GM11168 (cell line): ENCODE results near the gene ABCA2.

ENCODE experiments used
- in situ Hi-C: fragments of 300-500 bp; cut with MboI; formaldehyde crosslinking; loops from one replicate; pipeline ENCODE4 v1.12.0; 2022; ENCODE audit warnings: low sequenced_read_pairs; ENCODE audit not compliant: unreplicated experiment

The ABCA2 gene

DNA sequence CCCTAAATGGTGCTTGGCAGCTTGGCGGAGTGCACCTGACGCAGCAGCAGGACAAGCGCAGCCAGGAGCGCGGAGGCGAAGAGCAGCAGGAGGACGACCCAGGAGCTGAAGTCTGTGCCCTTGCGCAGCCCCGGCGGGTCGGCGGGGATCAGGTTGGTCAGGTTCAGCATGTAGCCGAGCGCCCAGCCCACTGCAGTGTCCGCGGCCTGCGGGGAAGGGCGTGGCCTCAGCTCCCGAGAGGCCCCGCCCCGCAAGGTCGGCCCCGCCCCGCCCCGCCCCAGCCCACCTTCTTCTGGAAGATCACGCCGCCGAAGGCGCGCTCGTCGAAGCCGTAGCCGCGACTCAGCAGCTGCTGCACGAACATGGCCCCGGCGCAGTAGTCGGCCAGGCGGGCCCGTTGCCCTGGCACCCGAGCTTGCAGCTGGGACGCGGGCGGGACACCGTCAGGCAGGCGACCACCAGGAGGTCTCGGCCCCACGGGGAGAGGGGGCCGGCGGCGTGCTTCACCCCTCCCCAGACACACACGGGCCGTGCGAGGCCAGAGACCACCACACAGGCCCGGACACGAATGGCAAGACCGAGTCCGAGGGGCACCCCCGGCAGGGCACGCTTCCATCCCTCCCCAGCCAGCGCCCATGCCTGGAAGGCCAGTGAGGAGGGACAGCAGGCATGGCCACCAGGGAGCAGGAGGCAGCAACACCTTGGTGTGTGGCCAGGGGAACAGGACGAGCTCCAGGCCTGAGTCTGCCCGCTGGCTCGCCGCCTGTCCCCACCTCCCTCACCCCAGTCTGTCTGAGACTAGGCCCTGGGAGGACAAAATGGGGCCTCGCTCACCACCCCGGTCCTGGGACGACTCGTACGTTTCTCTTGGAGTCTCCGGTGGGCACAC is 20.9 kb upstream of the ABCA2 start:
- in situ Hi-C loops, result no loop called here

DNA sequence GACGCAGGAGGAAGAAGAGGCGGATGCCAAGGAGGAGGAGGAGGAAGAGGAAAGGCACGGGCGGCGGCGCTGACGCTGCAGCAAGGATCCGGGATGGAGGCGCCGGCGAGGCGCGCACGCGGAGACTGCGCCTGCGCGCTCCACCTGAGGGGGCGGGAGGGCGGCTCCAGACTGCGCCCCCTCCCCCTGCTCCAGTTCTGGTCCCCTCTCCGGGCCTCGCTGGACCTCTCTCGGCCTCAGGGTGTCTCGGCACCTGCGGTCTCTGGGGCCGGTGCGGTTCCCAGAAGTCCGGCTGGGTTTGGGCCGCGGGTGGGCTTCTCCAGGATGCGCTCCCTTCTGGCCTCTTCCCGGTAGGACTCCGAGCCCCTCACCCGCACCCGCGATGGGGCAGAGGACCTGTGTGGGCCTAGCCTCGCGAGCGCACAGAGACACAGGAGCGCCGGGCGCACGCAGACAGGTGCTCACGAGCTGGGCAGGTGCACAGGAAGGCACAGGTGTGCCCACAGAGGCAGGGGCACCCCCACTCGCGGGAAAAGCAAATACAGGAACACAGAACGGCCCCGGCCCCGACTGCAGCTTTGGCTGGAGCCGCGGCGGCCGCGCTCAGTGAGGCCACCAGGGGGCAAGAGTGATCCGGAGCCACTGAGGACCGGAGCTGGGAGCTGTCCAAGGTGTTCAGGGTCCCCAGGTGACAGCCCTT is 18.2 kb upstream of the ABCA2 start, which contains the start of gene NPDC1:
Gene NPDC1, minus strand, starts transcription at position 90 of the 700 bp plus-strand sequence. CDS start 188 bp downstream, outside the sequence.
- in situ Hi-C loops, result no loop called here

DNA sequence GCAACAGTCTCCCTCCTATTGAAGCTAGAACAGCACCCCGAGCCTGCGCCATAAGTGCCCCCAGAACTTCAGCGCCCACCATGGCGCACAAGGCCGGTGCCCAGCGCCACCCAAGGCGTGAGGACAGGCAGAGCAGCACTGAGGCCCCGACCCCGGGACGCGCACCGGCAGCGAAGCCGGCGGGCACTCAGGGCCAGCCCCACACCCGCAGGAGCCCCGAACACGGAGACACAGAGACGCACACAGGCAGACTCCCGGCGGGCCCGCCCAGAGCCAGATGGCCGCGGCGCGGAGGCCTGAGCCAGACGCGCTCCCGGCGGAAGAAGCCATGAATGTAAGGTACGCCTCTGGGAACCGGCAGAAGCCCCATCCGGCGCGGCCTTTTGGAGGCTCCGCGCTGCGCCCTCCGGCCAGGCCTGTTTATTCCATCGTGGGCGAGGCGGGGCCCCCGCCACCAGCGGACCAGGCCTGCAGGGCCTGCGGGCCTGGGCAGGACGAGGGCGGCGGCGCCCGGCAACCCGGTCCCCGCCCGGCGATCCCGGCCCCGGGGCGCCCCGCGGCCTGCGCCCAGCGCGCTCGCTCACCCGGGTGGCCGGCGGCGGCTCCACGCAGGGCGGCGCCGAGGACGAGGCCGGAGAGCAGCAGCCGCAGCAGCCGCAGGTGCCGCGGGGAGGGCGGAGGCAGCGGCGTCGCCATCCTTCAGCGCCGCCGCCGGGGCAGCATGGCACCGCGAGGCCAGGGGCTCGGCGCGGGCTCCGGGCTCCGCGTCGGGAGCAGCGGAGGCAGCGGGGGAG is 17.5 kb upstream of the ABCA2 start:
- in situ Hi-C loops, result no loop called here

DNA sequence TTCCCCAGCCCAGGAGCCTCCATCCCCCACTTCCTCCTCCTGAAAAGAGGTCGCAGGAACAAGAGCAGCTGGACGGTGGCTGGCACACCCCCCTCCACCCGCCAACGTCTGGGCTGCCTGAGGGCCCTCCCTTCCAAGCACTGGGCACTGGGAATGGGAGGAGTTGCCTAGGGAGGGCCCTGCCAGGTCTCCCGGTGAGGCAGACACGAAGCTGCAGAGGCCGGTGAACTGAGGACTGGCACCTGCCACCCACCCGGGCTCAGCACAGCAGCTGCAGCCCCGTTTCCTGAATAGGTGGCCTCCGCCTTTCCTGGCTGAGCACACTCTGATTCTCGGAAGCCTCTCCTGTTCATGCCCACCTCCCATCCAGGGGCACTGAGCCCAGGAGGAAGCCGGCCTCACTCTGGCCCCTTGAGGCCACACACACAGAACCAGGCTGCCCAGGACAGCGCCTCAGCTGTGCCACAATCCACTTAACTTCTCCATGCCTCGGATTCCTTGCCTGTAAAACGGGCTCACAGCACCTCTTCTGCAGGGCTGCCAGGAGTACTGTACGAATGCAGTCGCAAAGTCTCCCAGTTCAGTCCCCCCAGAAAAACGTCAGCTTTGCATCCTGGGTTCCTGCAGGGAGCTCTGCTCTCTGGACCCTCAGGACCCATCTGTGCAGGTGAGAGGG is 16.6 kb upstream of the ABCA2 start:
- in situ Hi-C loops, result no loop called here

DNA sequence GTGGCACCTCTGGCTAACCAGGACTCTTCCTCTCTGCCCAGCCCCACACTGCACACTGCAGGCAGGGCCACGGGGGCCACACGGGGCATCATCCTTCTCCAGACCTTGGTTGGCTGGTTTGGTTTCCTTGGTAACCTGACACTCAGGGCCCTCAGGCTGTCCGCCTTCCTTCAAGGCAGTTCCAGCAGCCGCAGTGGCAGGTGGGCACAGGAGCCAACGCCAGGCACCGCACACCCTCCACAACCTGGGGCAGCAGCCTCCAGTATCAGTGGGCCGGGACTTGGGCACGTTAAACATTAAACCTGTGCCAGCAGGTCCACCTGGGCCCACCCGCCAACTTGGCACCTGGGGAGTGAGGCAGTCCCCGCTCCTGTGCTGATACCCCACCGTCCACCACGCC is 16.0 kb upstream of the ABCA2 start:
- in situ Hi-C loops, result no loop called here

DNA sequence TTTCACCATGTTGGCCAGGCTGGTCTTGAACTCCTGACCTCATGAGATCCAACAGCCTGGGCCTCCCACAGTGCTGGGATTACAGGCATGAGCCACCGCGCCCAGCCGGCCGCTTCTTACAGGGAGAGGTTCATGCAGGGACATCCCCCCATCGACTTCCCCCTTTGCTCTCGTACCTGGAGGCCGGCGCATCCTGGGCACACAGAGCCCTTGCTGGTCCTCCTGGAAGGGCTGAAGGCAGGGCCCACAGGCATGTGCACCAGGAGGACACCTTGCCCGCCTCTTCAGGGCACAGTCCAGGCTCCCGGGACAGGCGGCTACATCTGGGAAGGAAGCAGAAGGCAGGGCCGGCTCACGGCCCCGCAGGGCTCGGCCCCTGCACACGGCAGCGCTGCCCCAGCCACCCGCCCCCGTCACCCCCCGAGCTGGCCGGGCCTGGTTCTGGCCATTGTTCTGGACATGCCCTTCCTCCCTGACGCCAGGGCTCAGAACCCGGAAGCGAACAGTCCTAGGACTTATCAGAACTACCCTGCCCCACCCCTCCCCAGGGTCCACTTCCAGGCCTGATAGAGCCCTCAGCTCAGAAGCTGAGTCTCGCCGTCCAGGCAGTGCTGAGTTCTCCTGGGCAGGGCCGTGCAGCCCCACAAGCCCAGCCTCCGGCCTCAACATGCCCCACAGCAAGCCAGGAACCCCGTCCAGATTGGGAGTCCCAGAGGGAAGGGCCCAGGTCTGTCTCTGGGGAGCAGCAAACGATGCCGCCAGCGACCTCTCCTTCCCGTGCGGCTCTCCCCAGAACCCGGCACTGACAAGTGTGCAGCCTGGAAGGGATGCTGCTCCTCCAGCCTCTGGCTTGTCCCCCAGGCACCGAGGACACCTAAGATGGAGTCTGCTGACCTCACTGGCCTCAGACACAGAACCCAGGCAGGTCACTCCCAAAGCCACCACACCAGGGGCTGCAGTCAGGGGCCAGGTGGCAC is 15.0 kb upstream of the ABCA2 start:
- in situ Hi-C loops, result no loop called here

DNA sequence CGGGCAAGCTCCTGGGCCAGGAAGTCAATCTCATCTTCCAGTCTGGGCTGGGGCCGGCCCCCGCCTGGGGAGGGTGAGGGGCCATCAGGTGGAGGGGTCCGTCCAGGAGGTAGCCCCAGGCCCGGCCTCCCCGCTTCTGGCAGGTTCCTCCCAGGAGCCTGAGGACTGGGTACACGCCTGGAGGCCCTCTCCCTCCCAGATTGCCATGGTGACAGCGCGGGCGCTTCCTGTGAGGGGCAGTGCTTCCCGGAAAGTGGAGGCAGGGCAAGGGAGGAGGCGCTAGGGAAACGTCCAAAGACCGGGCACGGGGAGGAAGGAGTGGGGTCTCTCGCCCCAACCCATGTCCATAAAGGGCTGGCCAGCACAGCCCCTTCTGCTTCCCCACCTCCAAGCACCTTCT is 13.1 kb upstream of the ABCA2 start:
- in situ Hi-C loops, result no loop called here

DNA sequence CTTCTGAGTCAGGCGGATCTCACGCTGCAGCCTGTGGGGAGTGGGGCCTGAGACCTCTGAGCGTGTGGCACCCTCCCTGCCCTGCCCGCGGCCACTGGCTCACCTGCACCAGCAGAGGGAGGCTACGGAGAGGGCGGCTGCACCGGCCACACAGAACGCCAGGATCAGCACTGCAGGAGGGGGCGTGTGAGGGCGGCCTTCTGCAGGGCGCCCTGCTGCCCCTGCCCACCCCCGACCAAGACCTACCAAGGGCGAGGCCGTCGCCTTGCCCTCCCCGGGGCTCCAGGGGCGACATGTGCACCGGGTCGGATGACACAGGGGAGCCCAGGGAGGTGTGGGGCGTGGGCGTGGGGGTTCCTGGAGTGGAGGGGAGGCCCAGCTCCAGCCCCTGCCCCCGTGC is 12.5 kb upstream of the ABCA2 start:
- in situ Hi-C loops, result no loop called here

DNA sequence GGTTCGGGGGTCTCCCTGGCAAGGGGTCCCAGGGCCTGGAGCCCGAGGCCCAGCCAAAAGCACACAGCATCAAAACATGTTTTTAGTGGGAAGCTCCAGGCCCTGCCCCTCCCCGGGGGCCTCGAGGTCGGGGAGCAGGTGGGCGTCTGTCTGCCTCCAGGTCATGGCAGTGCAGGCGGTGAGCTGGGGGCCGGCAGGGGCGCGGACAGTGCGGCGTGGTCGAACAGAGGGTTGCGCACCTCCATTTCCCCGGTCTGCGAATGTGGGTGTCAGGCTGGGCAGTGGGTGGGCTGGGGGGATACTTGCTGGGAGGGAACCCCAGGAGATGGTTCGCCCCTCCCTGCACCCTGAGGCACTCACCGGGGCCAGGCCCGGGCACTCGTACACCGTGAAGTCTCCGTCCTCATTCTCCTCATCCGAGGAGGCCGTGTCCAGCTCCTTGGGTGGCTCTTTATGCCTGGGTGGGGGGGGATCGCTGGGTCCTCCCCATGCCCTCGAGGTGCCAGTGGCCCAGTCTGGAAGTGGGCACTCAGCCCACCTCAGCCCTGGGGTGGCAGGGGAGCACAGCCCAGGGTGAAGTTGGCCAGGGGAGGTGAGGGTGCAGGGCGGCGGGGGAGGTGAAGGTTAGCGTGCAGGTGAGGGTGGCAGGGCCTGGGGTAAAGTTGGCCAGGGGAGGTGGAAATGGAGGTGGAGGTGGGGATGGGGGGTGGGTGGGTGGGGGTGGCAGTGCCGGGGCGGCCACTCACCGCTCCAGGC is 11.8 kb upstream of the ABCA2 start:
- in situ Hi-C loops, result loop anchor here (10.0 kb wide), 1 partner anchor 255 kb away; no protein-coding TSS in a partner anchor

DNA sequence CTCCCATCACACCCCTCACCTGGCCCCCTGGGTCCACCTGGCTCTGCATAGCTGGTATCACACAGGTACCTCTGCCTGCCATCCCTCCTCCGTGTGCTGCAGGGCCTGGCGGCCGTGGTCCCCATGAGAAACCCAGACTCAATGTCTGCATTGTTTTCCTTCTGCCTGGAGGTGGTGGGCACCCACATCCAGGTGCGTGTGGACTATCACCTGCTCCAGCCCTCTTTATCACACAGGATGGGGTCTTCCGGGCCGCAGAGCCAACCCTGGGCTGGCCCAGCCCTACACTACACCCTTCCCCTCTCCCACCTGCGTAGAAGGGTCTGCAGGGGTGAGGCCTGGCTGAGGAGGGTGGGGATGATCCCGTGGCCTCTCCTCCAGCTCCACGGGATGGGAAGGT is 10.9 kb upstream of the ABCA2 start:
- in situ Hi-C loops, result loop anchor here (10.0 kb wide), 1 partner anchor 254 kb away; no protein-coding TSS in a partner anchor

DNA sequence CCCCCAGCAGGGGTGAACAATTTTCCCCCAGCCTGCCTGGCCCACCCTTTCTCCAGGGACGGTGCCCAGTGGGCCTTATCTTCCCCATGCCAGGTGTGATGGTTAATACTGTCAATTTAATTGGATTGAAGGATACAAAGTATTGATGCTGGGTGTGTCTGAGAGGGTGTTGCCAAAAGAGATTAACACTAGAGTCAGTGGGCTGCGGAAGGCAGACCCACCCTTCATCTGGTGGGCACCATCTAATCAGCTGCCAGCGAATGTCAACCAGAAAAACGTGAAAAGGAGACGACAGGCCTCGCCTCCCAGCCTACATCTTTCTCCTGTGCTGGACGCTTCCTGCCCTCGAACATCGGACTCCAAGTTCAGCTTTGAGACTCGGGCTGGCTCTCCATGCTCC is 9.4 kb upstream of the ABCA2 start:
- in situ Hi-C loops, result loop anchor here (10.0 kb wide), 1 partner anchor 253 kb away; no protein-coding TSS in a partner anchor

DNA sequence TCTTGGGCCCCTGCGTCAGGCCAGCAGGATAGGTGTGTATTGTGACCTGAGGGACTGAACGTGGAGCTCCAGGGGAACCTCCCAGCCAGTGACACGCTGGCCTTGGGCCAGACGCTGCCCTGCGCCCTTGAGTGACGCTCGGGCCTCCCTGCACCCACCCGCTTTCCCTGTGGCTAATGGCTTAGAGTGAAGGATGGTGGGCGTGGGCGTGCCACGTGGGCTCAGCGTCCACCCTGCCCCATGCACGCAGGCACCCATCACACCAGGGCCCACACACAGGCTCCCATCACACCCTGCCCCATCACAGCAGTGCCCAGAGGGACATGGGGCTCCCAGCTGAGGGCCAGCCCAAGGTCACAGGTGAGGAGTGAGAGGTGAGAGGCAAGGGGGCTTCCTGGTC is 9.0 kb upstream of the ABCA2 start:
- in situ Hi-C loops, result loop anchor here (10.0 kb wide), 1 partner anchor 252 kb away; no protein-coding TSS in a partner anchor

DNA sequence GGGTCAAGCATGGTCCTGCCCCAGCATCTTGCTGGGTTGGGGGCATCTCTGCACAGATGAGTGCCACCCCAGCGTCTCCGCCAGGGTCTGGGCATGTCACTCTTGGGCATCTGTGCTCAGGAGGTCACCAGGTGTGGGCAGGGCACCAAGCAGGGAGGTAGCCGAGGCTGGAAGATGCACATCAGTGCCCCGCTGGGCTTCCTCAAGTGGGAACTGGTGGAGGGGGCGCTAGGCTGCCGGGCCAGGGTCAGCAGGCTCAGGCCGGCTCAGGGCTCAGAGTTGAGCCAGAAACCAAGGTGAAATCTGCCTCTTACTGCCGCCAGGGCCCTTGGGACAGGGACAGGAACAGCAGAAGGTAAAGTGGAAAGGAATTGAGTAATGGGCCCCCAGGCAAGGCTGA is 7.9 kb upstream of the ABCA2 start:
- in situ Hi-C loops, result loop anchor here (10.0 kb wide), 1 partner anchor 251 kb away; no protein-coding TSS in a partner anchor

DNA sequence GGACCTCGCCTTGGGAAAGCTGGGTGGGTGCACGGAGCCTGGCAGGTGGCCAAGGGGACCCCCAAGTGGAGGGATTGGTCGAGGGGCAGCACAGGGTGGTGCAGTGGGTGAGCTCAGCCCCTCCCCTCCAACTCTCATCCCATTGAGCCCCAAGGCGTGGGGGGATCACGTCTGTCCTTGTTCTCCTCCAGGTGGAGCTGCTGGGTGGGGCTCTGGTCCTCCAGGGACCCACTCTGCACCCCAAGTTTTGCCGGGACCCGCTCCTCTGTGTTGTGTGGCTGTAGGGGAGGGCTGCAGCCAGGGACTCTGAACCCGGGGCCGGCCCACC is 7.4 kb upstream of the ABCA2 start:
- in situ Hi-C loops, result loop anchor here (10.0 kb wide), 1 partner anchor 251 kb away; no protein-coding TSS in a partner anchor

DNA sequence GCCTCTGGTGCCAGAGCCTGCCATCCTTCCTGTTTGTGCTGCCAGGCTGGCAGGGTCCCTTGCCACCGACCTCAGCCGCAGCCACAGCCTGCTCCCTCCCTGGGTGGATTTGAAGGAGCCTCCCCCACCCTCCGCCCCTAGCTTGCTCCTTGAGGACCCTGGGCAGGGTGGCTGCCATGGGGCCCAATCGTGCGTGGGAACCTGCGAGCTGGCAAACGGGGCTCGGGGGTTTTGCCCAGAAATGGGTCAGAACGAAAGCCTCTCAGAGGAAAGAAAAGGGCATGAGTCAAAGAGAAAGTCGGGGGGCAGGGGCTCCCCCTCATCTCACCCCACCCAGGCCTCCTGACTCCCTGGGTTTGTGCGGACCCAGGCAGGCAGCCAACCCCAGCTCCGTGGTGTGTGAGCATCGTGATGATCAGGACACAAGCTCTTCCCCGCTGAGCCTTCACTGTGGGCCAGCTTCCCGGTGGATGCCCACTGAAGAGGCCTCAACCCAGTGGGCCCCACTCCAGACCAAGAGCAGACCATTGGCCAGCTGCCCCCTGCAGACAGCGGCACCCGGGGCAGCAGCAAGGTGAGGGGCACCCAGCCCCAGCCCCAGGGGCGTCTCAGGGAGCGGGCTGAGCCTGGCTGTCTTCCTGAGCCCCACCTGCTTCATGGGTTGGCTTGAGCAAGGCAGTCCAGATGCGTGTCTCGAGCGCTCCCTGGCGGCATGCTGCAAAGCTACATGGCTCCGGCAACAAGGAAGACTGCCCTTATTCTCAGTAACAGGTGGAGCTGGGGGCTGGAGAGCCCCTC is 6.9 kb upstream of the ABCA2 start:
- in situ Hi-C loops, result loop anchor here (10.0 kb wide), 1 partner anchor 250 kb away; no protein-coding TSS in a partner anchor

DNA sequence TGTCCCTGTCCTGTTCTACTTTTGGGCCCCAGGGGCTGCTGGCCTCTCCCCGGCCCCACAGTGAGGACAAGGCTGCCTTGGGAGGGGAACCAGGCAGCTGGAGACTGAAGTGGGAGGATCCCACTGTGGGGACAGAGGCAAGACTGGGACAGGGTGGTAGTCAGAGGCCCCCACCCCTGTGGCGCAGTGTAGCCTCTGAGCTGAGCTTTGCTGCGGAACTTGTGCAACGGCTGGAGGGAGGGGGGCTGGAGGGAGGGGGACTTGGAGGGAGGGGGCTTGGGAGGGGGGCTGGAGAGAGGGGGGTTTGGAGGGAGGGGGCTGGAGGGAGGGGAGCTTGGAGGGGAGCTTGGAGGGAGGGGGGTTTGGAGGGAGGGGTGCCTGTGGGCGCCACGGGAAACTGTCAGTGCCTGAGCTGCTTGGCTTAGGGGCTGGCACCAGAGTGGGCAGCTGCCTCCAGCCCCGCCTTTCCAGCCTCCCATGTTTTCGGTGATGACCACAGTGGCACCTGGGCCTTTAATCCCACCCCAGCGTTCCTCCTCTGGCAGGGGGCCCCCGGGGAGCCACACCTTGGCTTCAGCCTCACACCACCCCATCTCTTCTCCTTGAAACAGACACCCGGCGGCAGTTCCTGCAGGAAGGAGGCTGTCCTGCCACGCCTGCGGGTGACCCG is 6.1 kb upstream of the ABCA2 start:
- in situ Hi-C loops, result loop anchor here (10.0 kb wide), 1 partner anchor 249 kb away; no protein-coding TSS in a partner anchor

DNA sequence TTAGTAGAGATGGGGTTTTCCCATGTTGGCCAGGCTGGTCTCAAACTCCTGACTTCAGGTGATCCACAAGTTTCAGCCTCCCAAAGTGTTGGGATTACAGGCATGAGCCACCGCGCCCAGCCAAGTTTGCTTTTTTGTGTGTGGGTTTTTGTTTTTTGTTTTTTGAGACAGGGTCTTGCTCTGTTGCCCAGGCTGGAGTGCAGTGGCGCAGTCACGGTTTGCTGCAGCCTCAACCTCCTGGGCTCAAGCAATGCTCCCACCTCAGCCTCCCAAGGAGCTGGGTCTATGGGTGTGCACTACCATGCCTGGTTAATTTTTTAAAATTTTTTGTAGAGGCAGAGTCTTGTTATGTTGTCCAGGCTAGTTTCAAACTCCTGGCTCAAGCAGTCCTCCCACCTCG is 5.4 kb upstream of the ABCA2 start:
- in situ Hi-C loops, result loop anchor here (10.0 kb wide), 1 partner anchor 249 kb away; no protein-coding TSS in a partner anchor
